GM12874 (cell line): ENCODE data around the gene LPCAT3.

Source experiments
- CTCF ChIP-seq: IDR thresholded peaks from 2 replicates; pipeline ENCODE4 v1.5.1; 2011; ENCODE audit warnings: low read depth, mild to moderate bottlenecking, control low read depth, low read length, moderate library complexity; ENCODE audit not compliant: insufficient read depth

Gene LPCAT3

GRCh38 chr12:6977653-6978052, 40.6 kb downstream of the LPCAT3 start:
- no peak for TF ChIP-seq CTCF

GRCh38 chr12:6975297-6976032, 42.8 kb downstream of the LPCAT3 start:
- TF ChIP-seq CTCF = no peak

- TF ChIP-seq CTCF = no peak
Observed at GRCh38 chr12:6974180-6974579, 44.1 kb downstream of the LPCAT3 start.

- no peak for TF ChIP-seq CTCF
Observed at GRCh38 chr12:6970096-6970527, 48.2 kb downstream of the LPCAT3 start.

- no peak for TF ChIP-seq CTCF
Observed at GRCh38 chr12:6968426-6968825, 49.9 kb downstream of the LPCAT3 start.

GRCh38 chr12:6967651-6968100, 50.6 kb downstream of the LPCAT3 start:
- TF ChIP-seq CTCF = no peak

GRCh38 chr12:6966351-6966750, 51.9 kb downstream of the LPCAT3 start:
- no peak for TF ChIP-seq CTCF
